ENCODE measurements around the gene B3GAT2. TPM values are rescaled to one million over a fixed set of nuclear protein-coding genes. Genes with fewer than 3 reads are reported as not detected.

Gene B3GAT2
- total and polyA plus RNA-seq, 2 of the 13 experiments (the other 11 are each of a cell fraction or from before 2014, with no cell fraction given), result 0.01 to 0.02 TPM

DNA sequence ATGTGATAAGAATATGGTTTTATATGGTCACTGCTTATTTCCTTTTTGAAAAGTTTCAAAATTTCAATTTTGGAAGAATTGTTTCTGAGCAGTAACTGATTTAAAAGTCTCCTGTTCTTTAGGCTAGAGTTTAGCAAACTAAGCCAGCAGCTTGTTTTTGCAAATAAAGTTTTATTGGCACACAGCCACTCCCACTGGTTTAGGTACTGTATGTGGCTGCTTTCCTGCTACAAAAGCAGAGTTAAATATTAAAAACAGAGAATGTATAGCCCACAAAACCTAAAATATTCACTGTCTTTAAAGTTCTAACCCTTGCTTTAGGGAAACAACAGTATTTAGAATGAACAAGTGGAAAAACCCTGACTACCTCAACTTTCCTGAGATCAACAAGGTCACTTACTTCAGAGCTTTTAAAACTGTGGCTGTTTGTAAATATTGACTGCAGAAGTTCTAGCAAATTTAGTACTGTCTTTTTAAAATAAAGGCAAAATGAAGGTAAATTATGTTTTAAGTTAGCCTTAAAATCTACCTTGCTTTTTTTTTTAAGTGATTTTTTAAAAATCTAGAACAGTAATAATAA, 104.1 kb downstream of the B3GAT2 start (continued):
- TF ChIP-seq, protein P1, sequence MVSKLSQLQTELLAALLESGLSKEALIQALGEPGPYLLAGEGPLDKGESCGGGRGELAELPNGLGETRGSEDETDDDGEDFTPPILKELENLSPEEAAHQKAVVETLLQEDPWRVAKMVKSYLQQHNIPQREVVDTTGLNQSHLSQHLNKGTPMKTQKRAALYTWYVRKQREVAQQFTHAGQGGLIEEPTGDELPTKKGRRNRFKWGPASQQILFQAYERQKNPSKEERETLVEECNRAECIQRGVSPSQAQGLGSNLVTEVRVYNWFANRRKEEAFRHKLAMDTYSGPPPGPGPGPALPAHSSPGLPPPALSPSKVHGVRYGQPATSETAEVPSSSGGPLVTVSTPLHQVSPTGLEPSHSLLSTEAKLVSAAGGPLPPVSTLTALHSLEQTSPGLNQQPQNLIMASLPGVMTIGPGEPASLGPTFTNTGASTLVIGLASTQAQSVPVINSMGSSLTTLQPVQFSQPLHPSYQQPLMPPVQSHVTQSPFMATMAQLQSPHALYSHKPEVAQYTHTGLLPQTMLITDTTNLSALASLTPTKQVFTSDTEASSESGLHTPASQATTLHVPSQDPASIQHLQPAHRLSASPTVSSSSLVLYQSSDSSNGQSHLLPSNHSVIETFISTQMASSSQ (IDR thresholded peaks at IDR 0.05; ENCODE audit: low read depth), result 0 out of 2 replicates have a peak, but pooled peaks have one; percentile 21
- TF ChIP-seq, protein P1 (CRISPR knock-in tag; IDR thresholded peaks at IDR 0.05; ENCODE audit: borderline replicate concordance), result no peak
- no peak; the same call in 1 of the 2 replicates for TF ChIP-seq HMG20A (CRISPR knock-in tag; IDR thresholded peaks at IDR 0.05; ENCODE audit: borderline replicate concordance)
- no peak for TF ChIP-seq ZNF510 (CRISPR knock-in tag; IDR thresholded peaks at IDR 0.05; ENCODE audit: low read depth)
- TF ChIP-seq ZBTB33 (CRISPR knock-in tag; IDR thresholded peaks at IDR 0.05), result no peak

All from HepG2 (cell line).